Parathyroid adenoma (tissue), 2 donors: ENCODE data around the gene KMT2D.

Experiments
- H2AFZ ChIP-seq: fragments of 300-600 bp; sonication (generic); one replicate; pipeline ENCODE4 v1.7.0; 2017; ENCODE audit warnings: antibody characterized with exemption, mild to moderate bottlenecking
- H3K27ac ChIP-seq: fragments of 300-600 bp; sonication (generic); one replicate; pipeline ENCODE4 v1.7.0; 2017
- H3K27me3 ChIP-seq: fragments of 300-600 bp; sonication (generic); one replicate; pipeline ENCODE4 v1.7.0; 2017; ENCODE audit warnings: low read length; ENCODE audit not compliant: control insufficient read depth, insufficient read depth
- H3K36me3 ChIP-seq: fragments of 300-600 bp; sonication (generic); one replicate; pipeline ENCODE4 v1.7.0; 2017; ENCODE audit warnings: low read length; ENCODE audit not compliant: control insufficient read depth, insufficient read depth
- H3K4me1 ChIP-seq: fragments of 300-600 bp; sonication (generic); one replicate; pipeline ENCODE4 v1.7.0; 2017; ENCODE audit warnings: control low read depth
- H3K4me2 ChIP-seq: fragments of 300-600 bp; sonication (generic); one replicate; pipeline ENCODE4 v1.7.0; 2017; ENCODE audit warnings: low read length
- H3K4me3 ChIP-seq: fragments of 300-600 bp; sonication (generic); one replicate; pipeline ENCODE4 v1.7.0; 2017; ENCODE audit warnings: low read depth, low read length
- H3K79me2 ChIP-seq: fragments of 300-600 bp; sonication (generic); one replicate; pipeline ENCODE4 v1.7.0; 2017; ENCODE audit warnings: control low read depth
- H3K9ac ChIP-seq: fragments of 300-600 bp; sonication (generic); one replicate; pipeline ENCODE4 v1.7.0; 2017; ENCODE audit warnings: mild to moderate bottlenecking
- H3K9me3 ChIP-seq: fragments of 300-600 bp; sonication (generic); one replicate; pipeline ENCODE4 v1.7.0; 2017; ENCODE audit warnings: low read length; ENCODE audit not compliant: control insufficient read depth
- CTCF ChIP-seq: fragments of 300-600 bp; sonication (generic); IDR thresholded peaks from one replicate; pipeline ENCODE4 v1.7.0; 2017; ENCODE audit warnings: antibody characterized with exemption, mild to moderate bottlenecking
- donor health status: primary hyperparathyroidism.

The KMT2D gene

GRCh38 chr12:49094975-49095365 lies 34.4 kb upstream of the KMT2D start:
- no peak overlapping the region for H3K27ac ChIP-seq
- H3K4me1 ChIP-seq, result peaks cover 6% of the 10 kb centered on the region
- no peaks in the 10 kb centered on the region for H3K9me3 ChIP-seq
- no peaks in the 10 kb centered on the region for H3K79me2 ChIP-seq
- H3K9ac ChIP-seq, result no peak overlapping the region
- H3K27me3 ChIP-seq, result peaks cover 23% of the 10 kb centered on the region
- H2AFZ ChIP-seq, result no peak overlapping the region
- H3K36me3 ChIP-seq, result no peaks in the 10 kb centered on the region
- TF ChIP-seq CTCF, result no peak
- no peak overlapping the region for H3K4me3 ChIP-seq
- no peak overlapping the region for H3K4me2 ChIP-seq

GRCh38 chr12:49094160-49094974 lies 33.8 kb upstream of the KMT2D start, which contains the start of gene DHH:
TSS of gene DHH (minus strand) at chr12:49094801. CDS start at chr12:49094512, 289 bp downstream.
- no peak within 1 kb of the TSS for H3K27ac ChIP-seq
- H3K79me2 ChIP-seq, result no peaks in the 10 kb centered on the region
- H3K9ac ChIP-seq, result no peak within 1 kb of the TSS
- H2AFZ ChIP-seq, result peak within 1 kb of the TSS; percentile 43
- no peaks in the 10 kb centered on the region for H3K9me3 ChIP-seq
- H3K36me3 ChIP-seq, result no peaks in the 10 kb centered on the region
- H3K4me1 ChIP-seq, result peaks cover 9% of the 10 kb centered on the region
- no peak for TF ChIP-seq CTCF
- H3K27me3 ChIP-seq, result peaks cover 23% of the 10 kb centered on the region
- no peak within 1 kb of the TSS for H3K4me3 ChIP-seq
- peak within 1 kb of the TSS; percentile 61 for H3K4me2 ChIP-seq

GRCh38 chr12:49093792-49094159 lies 33.2 kb upstream of the KMT2D start:
- Histone ChIP-seq H3K9me3 (no peaks in the 10 kb centered on the region), H3K79me2 (no peaks in the 10 kb centered on the region), H3K4me3 (no peak overlapping the region), H3K27me3 (peaks cover 27% of the 10 kb centered on the region), H3K4me1 (peaks cover 9% of the 10 kb centered on the region), H3K9ac (no peak overlapping the region), H3K4me2 (no peak overlapping the region), H3K36me3 (no peaks in the 10 kb centered on the region), H3K27ac (no peak overlapping the region), H2AFZ (peak overlapping the region; percentile 43)
- no peak for TF ChIP-seq CTCF

GRCh38 chr12:49092816-49093406 lies 32.3 kb upstream of the KMT2D start:
- H3K9ac ChIP-seq, result no peak overlapping the region
- no peaks in the 10 kb centered on the region for H3K9me3 ChIP-seq
- no peak overlapping the region for H3K4me3 ChIP-seq
- H3K27me3 ChIP-seq, result peaks cover 27% of the 10 kb centered on the region
- H3K36me3 ChIP-seq, result no peaks in the 10 kb centered on the region
- no peak overlapping the region for H3K4me2 ChIP-seq
- no peak overlapping the region for H2AFZ ChIP-seq
- no peaks in the 10 kb centered on the region for H3K79me2 ChIP-seq
- no peak for TF ChIP-seq CTCF
- H3K27ac ChIP-seq, result no peak overlapping the region
- peaks cover 13% of the 10 kb centered on the region for H3K4me1 ChIP-seq
